ENCODE measurements around the gene KIAA1671.

Gene KIAA1671

DNA sequence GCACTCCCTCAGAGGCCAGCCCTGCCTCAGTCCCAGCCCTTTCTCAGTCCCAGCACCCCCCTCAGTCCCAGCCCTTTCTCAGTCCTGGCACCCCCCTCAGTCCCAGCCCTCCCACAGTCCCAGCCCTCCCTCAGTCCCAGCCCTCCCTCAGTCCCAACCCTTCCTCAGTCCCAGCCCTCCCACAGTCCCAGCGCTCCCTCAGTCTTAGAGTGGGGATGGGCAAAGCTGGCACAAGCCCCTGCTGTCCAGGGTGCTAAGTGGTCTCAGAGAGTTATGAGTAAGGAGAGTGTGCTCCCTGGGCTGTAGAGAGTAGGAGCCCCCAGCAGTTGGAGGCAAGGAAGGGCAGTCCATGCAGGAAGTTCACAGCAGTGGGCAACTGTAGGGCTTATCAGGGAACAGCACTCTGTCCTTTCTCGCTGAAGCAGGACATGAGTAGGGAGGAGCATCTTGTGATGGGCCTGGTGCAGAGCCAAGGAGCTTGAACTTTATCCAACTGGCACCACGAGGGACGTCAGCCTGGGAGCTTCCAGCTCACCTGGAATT, 195.7 kb downstream of the KIAA1671 start:
- Histone ChIP-seq H3K4me3 (ENCODE audit: insufficient read length, low read depth) (no peak overlapping the region), H3K9me3 (ENCODE audit: insufficient read depth, low read length) (no peaks in the 10 kb centered on the region), H3K27me3 (ENCODE audit: insufficient read depth, insufficient read length) (no peaks in the 10 kb centered on the region), H3K36me3 (ENCODE audit: insufficient read depth, insufficient read length, low read length) (peaks cover 2% of the 10 kb centered on the region), H3K4me1 (ENCODE audit: insufficient read depth, insufficient read length) (peaks cover 7% of the 10 kb centered on the region), H3K9ac (ENCODE audit: insufficient read length, low read depth) (no peak overlapping the region)
- no peak for DNase-seq (ENCODE audit: low read depth, low spot score)
- TF ChIP-seq SUZ12 (IDR thresholded peaks at IDR 0.05; ENCODE audit: extremely low read depth, insufficient read depth, insufficient read length): no peak
- TF ChIP-seq ZNF274 (IDR thresholded peaks at IDR 0.05; ENCODE audit: low read depth, low read length): no peak
- no peak for TF ChIP-seq YY1 (IDR thresholded peaks at IDR 0.05; ENCODE audit: insufficient read depth, insufficient read length)

DNA sequence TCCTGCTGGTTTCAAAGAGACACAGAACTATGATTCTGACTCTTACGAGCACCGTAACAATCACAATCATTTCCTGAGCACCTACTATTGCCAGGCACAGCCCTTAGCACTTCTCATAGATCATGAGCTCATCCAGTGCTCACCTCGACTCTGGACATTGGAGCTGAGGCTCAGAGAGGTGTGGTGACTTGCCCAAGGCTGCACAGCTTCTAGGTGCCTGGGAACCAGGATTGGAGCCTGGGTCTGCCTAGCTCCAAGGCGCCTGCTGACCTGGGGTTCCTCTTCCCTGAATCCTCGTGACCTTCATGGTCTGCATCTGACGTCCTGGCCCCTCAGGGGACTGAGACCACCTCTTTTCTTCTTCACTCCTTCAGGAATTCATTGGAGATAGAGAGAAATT, 196.5 kb downstream of the KIAA1671 start:
- Histone ChIP-seq H3K27me3 (ENCODE audit: insufficient read depth, insufficient read length) (no peaks in the 10 kb centered on the region), H3K9me3 (ENCODE audit: insufficient read depth, low read length) (no peaks in the 10 kb centered on the region), H3K4me3 (ENCODE audit: insufficient read length, low read depth) (no peak overlapping the region), H3K4me1 (ENCODE audit: insufficient read depth, insufficient read length) (peaks cover 7% of the 10 kb centered on the region), H3K36me3 (ENCODE audit: insufficient read depth, insufficient read length, low read length) (peaks cover 2% of the 10 kb centered on the region), H3K9ac (ENCODE audit: insufficient read length, low read depth) (no peak overlapping the region)
- DNase-seq (ENCODE audit: low read depth, low spot score): no peak
- TF ChIP-seq YY1 (IDR thresholded peaks at IDR 0.05; ENCODE audit: insufficient read depth, insufficient read length): no peak
- TF ChIP-seq SUZ12 (IDR thresholded peaks at IDR 0.05; ENCODE audit: extremely low read depth, insufficient read depth, insufficient read length): no peak
- TF ChIP-seq ZNF274 (IDR thresholded peaks at IDR 0.05; ENCODE audit: low read depth, low read length): no peak

DNA sequence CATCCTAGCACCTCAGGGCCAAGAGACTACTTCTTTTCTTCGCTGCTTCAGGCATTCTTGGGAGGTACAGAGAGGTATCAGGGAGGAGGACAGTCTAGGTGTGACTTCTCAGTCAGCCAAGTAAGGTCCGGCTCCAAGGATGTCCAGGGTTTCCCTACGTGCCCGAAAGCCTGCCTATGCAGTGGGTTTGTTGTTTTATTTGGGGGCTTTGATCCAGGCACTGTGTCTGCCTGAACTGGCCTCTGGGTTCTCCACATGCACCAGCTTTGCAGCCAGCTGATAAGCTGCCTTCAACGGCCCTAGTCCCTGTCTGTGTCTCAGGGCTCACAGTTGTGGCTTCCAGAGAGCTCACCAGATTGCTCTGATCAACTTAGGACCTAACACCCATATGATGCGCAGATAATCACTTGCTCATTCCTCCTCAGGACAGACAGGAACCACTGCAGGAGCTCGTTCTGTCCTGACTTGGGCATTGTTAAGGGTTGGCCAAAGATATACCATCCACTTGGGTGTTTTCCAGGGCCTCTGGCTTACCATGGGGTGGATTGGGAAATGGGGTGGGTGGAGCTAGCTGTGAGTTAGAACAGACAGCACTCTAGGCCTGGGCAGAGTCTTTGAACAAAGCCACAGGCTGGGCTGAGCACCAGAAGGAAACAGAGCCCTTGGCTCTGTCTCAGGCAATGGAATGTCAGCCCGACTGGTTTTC, 201.6 kb downstream of the KIAA1671 start:
- peaks cover 2% of the 10 kb centered on the region for H3K36me3 ChIP-seq (ENCODE audit: insufficient read depth, insufficient read length, low read length)
- DNase-seq (ENCODE audit: low read depth, low spot score): no peak
- no peaks in the 10 kb centered on the region for H3K9me3 ChIP-seq (ENCODE audit: insufficient read depth, low read length)
- H3K4me3 ChIP-seq (ENCODE audit: insufficient read length, low read depth): no peak overlapping the region
- TF ChIP-seq SUZ12 (IDR thresholded peaks at IDR 0.05; ENCODE audit: extremely low read depth, insufficient read depth, insufficient read length): no peak
- no peak for TF ChIP-seq YY1 (IDR thresholded peaks at IDR 0.05; ENCODE audit: insufficient read depth, insufficient read length)
- TF ChIP-seq ZNF274 (IDR thresholded peaks at IDR 0.05; ENCODE audit: low read depth, low read length): no peak
- H3K4me1 ChIP-seq (ENCODE audit: insufficient read depth, insufficient read length): peaks cover 4% of the 10 kb centered on the region
- no peaks in the 10 kb centered on the region for H3K27me3 ChIP-seq (ENCODE audit: insufficient read depth, insufficient read length)
- peak overlapping the region; percentile 36 for H3K9ac ChIP-seq (ENCODE audit: insufficient read length, low read depth)

DNA sequence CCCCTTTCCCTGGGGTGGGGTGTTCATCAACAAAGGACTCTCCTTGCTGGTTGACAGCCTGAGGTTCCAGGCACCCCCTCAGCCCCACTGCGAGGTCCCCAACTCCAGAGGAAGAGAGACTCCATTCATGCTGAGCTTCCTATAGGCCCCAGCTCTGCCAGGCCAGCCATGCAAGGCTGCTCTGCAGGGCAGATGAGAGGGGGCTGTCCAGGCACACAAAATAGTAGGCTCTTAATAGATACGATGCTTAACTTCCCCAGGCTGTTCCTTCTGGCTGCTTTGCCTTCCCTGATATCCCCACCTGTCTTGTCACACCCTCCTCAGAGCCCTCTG, 202.1 kb downstream of the KIAA1671 start:
- DNase-seq (ENCODE audit: low read depth, low spot score): no peak
- TF ChIP-seq SUZ12 (IDR thresholded peaks at IDR 0.05; ENCODE audit: extremely low read depth, insufficient read depth, insufficient read length) (no peak), YY1 (IDR thresholded peaks at IDR 0.05; ENCODE audit: insufficient read depth, insufficient read length) (no peak)
- Histone ChIP-seq H3K4me3 (ENCODE audit: insufficient read length, low read depth) (no peak overlapping the region), H3K9me3 (ENCODE audit: insufficient read depth, low read length) (no peaks in the 10 kb centered on the region), H3K27me3 (ENCODE audit: insufficient read depth, insufficient read length) (no peaks in the 10 kb centered on the region), H3K36me3 (ENCODE audit: insufficient read depth, insufficient read length, low read length) (peaks cover 2% of the 10 kb centered on the region), H3K9ac (ENCODE audit: insufficient read length, low read depth) (no peak overlapping the region), H3K4me1 (ENCODE audit: insufficient read depth, insufficient read length) (peaks cover 5% of the 10 kb centered on the region)

DNA sequence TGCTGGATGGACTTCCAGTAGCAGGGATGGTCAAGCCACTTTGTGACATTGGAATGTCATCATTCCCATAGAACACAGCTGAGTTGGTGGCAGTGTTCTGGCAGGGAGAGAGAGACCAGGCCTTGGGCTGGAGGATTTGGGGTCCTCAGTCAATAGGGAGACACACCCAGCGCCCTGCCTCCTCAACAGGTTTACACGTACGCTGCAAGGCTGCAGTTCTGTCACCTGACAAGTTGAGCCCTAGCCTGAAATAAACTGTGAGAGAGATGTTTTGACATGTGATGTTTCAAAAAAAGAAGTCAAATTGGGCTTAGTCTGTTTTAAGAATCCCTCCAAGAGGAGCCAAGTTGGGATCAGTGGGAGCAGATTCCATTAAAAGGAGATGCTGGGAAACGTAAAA, 204.2 kb downstream of the KIAA1671 start:
- H3K4me3 ChIP-seq (ENCODE audit: insufficient read length, low read depth): no peak overlapping the region
- no peaks in the 10 kb centered on the region for H3K9me3 ChIP-seq (ENCODE audit: insufficient read depth, low read length)
- no peaks in the 10 kb centered on the region for H3K36me3 ChIP-seq (ENCODE audit: insufficient read depth, insufficient read length, low read length)
- no peak overlapping the region for H3K9ac ChIP-seq (ENCODE audit: insufficient read length, low read depth)
- no peak for DNase-seq (ENCODE audit: low read depth, low spot score)
- peaks cover 5% of the 10 kb centered on the region for H3K4me1 ChIP-seq (ENCODE audit: insufficient read depth, insufficient read length)
- TF ChIP-seq ZNF274 (IDR thresholded peaks at IDR 0.05; ENCODE audit: low read depth, low read length) (no peak), SUZ12 (IDR thresholded peaks at IDR 0.05; ENCODE audit: extremely low read depth, insufficient read depth, insufficient read length) (no peak), YY1 (IDR thresholded peaks at IDR 0.05; ENCODE audit: insufficient read depth, insufficient read length) (no peak)
- H3K27me3 ChIP-seq (ENCODE audit: insufficient read depth, insufficient read length): no peaks in the 10 kb centered on the region

DNA sequence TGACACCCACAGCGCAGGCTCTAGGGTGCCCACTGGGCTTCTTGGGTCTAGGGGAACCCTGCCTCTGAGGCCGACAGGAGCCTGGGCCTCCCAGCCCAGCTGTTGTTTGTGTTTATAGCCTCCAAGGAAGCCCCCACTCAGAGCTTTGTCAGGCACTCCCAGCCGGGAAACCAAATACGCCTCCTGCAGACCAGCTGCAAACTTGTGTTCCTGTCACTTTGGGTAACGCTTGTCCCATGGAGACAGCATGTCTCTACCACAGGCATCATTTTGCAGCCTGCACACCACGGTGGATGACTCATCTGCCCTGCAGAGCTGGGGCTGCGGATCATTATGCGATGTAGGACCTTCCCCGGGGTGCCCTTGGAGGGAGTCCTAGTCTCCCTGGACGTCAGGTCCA, 206.5 kb downstream of the KIAA1671 start:
- TF ChIP-seq ZNF274 (IDR thresholded peaks at IDR 0.05; ENCODE audit: low read depth, low read length) (no peak), YY1 (IDR thresholded peaks at IDR 0.05; ENCODE audit: insufficient read depth, insufficient read length) (no peak), SUZ12 (IDR thresholded peaks at IDR 0.05; ENCODE audit: extremely low read depth, insufficient read depth, insufficient read length) (no peak)
- Histone ChIP-seq H3K4me1 (ENCODE audit: insufficient read depth, insufficient read length) (peaks cover 5% of the 10 kb centered on the region), H3K4me3 (ENCODE audit: insufficient read length, low read depth) (no peak overlapping the region), H3K9ac (ENCODE audit: insufficient read length, low read depth) (no peak overlapping the region), H3K27me3 (ENCODE audit: insufficient read depth, insufficient read length) (no peaks in the 10 kb centered on the region), H3K36me3 (ENCODE audit: insufficient read depth, insufficient read length, low read length) (no peaks in the 10 kb centered on the region), H3K9me3 (ENCODE audit: insufficient read depth, low read length) (no peaks in the 10 kb centered on the region)
- no peak for DNase-seq (ENCODE audit: low read depth, low spot score)

DNA sequence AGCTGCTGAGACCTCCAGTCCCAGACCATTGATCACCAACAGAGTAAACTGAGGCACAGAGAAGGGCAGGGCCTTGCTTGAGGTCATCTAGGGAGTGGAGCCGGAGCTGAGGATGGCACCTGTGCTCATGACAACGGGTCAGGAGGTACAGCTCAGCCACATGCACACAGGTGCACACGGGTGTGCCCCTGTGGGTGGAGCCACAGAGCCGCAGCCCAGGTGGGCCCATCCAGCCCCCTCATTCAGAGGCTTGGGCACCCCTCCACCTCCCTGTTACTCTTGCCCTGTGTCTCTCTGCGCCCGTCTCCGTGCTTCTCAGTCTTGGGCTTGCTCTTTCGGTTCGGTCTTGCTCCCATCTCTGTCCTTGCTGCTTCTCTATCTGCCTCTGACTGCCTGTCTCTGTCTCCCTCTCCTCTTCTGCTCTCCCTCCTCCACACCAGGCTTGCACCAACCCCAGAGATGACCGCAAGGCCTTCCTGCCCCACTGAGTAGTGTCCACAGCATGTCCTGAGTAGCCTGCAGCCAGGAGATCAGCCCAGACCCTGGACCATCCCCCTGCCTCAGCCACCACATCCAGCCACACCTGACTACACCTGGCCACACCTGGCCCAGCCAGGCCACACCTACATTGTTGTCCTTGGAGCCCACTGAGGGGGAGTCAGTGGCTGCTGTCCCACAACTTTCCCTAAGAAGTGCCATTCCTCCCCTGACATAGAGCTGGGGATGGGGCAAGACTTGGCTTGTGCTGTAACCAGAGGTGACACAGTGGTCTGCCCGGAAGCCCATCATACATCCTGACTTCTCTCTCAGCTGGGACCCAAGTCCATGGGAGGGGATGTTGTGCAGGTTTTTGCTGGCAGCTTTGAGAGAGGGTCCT, 207.8 kb downstream of the KIAA1671 start:
- TF ChIP-seq ZNF274 (IDR thresholded peaks at IDR 0.05; ENCODE audit: low read depth, low read length) (no peak), YY1 (IDR thresholded peaks at IDR 0.05; ENCODE audit: insufficient read depth, insufficient read length) (no peak), SUZ12 (IDR thresholded peaks at IDR 0.05; ENCODE audit: extremely low read depth, insufficient read depth, insufficient read length) (no peak)
- H3K9me3 ChIP-seq (ENCODE audit: insufficient read depth, low read length): no peaks in the 10 kb centered on the region
- no peak for DNase-seq (ENCODE audit: low read depth, low spot score)
- H3K36me3 ChIP-seq (ENCODE audit: insufficient read depth, insufficient read length, low read length): no peaks in the 10 kb centered on the region
- peaks cover 5% of the 10 kb centered on the region for H3K4me1 ChIP-seq (ENCODE audit: insufficient read depth, insufficient read length)
- no peak overlapping the region for H3K4me3 ChIP-seq (ENCODE audit: insufficient read length, low read depth)
- H3K27me3 ChIP-seq (ENCODE audit: insufficient read depth, insufficient read length): no peaks in the 10 kb centered on the region
- H3K9ac ChIP-seq (ENCODE audit: insufficient read length, low read depth): no peak overlapping the region
